Endothelial cell of umbilical vein (primary cell): ENCODE results near the gene IGFL2.

Source experiments
- CTCF ChIP-seq, 2 donors: IDR thresholded peaks; 1 replicate in 1 of 2; 2 replicates in 1 of 2; pipeline ENCODE4 v1.5.1; 2011; ENCODE audit warnings: low read length in 2 of 2, mild to moderate bottlenecking in 2 of 2, moderate library complexity in 2 of 2, control low read depth in 1 of 2, inconsistent platforms in 1 of 2, low read depth in 1 of 2; ENCODE audit not compliant: insufficient read depth in 1 of 2; ENCODE audit errors: extremely low read depth in 1 of 2
- EZH2 ChIP-seq: IDR thresholded peaks from 2 replicates; pipeline ENCODE4 v1.6.1; 2012; ENCODE audit warnings: borderline replicate concordance, low read depth, mild to moderate bottlenecking, moderate library complexity, low read length, inconsistent platforms; ENCODE audit not compliant: severe bottlenecking
- MYC ChIP-seq: IDR thresholded peaks from one replicate; pipeline ENCODE4 v1.6.1; 2011; ENCODE audit warnings: mild to moderate bottlenecking, low read depth, low read length
- POLR2A ChIP-seq: IDR thresholded peaks from 2 replicates; pipeline ENCODE4 v1.6.1; 2012; ENCODE audit warnings: low read depth, mild to moderate bottlenecking, control low read depth, low read length
- POLR2AphosphoS5 ChIP-seq: IDR thresholded peaks from 2 replicates; pipeline ENCODE4 v1.6.1; 2012; ENCODE audit warnings: low read depth, mild to moderate bottlenecking, control low read depth, low read length, moderate library complexity; ENCODE audit not compliant: insufficient read depth
- TF ChIP-seq, protein P1 (sequence below): IDR thresholded peaks from 2 replicates; pipeline ENCODE4 v1.6.1; 2011; ENCODE audit not compliant: insufficient read depth, insufficient read length

DNA sequence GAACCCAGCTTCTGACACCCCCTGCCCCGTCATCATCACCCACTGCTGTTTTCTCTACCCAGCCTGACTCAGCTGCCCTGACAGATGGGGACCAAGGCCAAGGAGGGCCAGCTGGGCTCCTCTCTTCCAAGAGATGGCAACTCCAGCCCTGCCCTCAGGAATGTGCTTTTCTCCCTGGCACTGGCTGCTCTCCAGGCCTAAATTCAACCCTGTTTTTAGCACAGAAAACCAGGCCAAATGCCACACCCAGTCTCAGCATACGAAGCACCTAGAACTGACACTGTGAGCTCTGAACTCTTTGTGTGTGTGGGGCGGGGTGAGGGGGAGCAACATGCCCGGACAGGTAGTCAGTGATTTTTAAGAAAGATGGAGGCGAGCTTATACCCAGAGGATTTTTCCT is 58.1 kb downstream of the IGFL2 start:
- TF ChIP-seq CTCF (IDR thresholded peaks at IDR 0.05; ENCODE audit: extremely low read depth in 1 of 2, insufficient read depth in 1 of 2, low read depth in 1 of 2, low read length in 2 of 2): no peak
- TF ChIP-seq POLR2A: no peak
- TF ChIP-seq POLR2AphosphoS5: no peak
- TF ChIP-seq EZH2: no peak
- TF ChIP-seq MYC: no peak
- TF ChIP-seq, protein P1, sequence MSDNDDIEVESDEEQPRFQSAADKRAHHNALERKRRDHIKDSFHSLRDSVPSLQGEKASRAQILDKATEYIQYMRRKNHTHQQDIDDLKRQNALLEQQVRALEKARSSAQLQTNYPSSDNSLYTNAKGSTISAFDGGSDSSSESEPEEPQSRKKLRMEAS: no peak
